Right ventricle myocardium inferior (tissue), 1 donor: ENCODE results near the gene TWF2. TPM values are rescaled to one million over a fixed set of nuclear protein-coding genes. Genes with fewer than 3 reads are reported as not detected.

Experiments used
- ATAC-seq: fragments of 200-7000 bp; cut with Tn5 transposase; one replicate; pipeline ENCODE4 v1.9.1; 2020; ENCODE audit warnings: mild to moderate bottlenecking, moderate library complexity
- DNase-seq: peaks from one replicate; pipeline ENCODE4 v3.0.0; 2021; ENCODE audit errors: missing footprints
- intact Hi-C: fragments of 100-400 bp; cut with DNase I; formaldehyde crosslinking; loops from one replicate; pipeline ENCODE4 v1.11.0; 2022
- total RNA-seq: library from RNA; stranded (reverse); fragmentation: NEBNext Ultra II Directional; extraction: Animal tissue kit (Norgen Biotek cat#: 25700); gene quantifications from one replicate; pipeline ENCODE4 v1.2.1, GENCODE V29; 2021
- donor health status: DM: no; HTN: yes; CAD: no; lungs with severe emphysema.

The TWF2 gene
- total RNA-seq, 1 donor from 2014 or later, result 120 TPM

- intact Hi-C loops, result no loop called here
- no peak for DNase-seq
- no peak for ATAC-seq
These were observed 5.1 kb upstream of the TWF2 start for GRCh38 chr3:52243791-52244628.

- DNase-seq (no peak), ATAC-seq (no peak)
- intact Hi-C loops, result no loop called here
These were observed 3.1 kb upstream of the TWF2 start for GRCh38 chr3:52242039-52242438.

- ATAC-seq (no peak), DNase-seq (no peak)
- intact Hi-C loops, result no loop called here
These were observed 2.0 kb upstream of the TWF2 start for GRCh38 chr3:52240886-52241370.

- DNase-seq (no peak), ATAC-seq (peak; percentile 3)
- intact Hi-C loops, result no loop called here
These were observed 1.3 kb upstream of the TWF2 start for GRCh38 chr3:52240059-52240885.

GRCh38 chr3:52238193-52238760, 681 bp downstream of the TWF2 start:
- DNase-seq (no peak), ATAC-seq (no peak)
- intact Hi-C loops, result loop anchor here (2.0 kb wide), 1 partner anchor 41 kb away; the partner anchor contains the start of gene WDR82

- intact Hi-C loops, result loop anchor here (2.0 kb wide), 1 partner anchor 41 kb away; the partner anchor contains the start of gene WDR82
- ATAC-seq, result peak; percentile 70
- peak; percentile 93 for DNase-seq
These were observed 1.2 kb downstream of the TWF2 start for GRCh38 chr3:52237657-52238172.

GRCh38 chr3:52237006-52237656, 1.8 kb downstream of the TWF2 start:
- no peak for DNase-seq
- ATAC-seq, result no peak
- intact Hi-C loops, result no loop called here

- ATAC-seq (no peak), DNase-seq (no peak)
- intact Hi-C loops, result no loop called here
These were observed 2.5 kb downstream of the TWF2 start for GRCh38 chr3:52236424-52236886.

- intact Hi-C loops, result no loop called here
- peak; percentile 16 for ATAC-seq
These were observed 4.2 kb downstream of the TWF2 start for GRCh38 chr3:52234516-52235447.

GRCh38 chr3:52233968-52234367, 5.0 kb downstream of the TWF2 start:
- DNase-seq (peak; percentile 81), ATAC-seq (peak; percentile 16)

More at GRCh38 chr3:52234516-52235447, 4.2 kb downstream of the TWF2 start:
- DNase-seq, result peak; percentile 66

GRCh38 chr3:52233108-52233591, 5.8 kb downstream of the TWF2 start:
- ATAC-seq, result no peak
- intact Hi-C loops, result no loop called here
- no peak for DNase-seq

More at GRCh38 chr3:52233968-52234367, 5.0 kb downstream of the TWF2 start:
- intact Hi-C loops, result no loop called here

GRCh38 chr3:52232279-52233107, 6.5 kb downstream of the TWF2 start:
- DNase-seq (peak; percentile 52), ATAC-seq (no peak)
- intact Hi-C loops, result no loop called here

- peak; percentile 34 for ATAC-seq
- DNase-seq, result peak; percentile 92
- intact Hi-C loops, result loop anchor here (1.0 kb wide), 1 partner anchor 108 kb away; no protein-coding TSS in a partner anchor
These were observed 7.3 kb downstream of the TWF2 start for GRCh38 chr3:52231502-52232278.

GRCh38 chr3:52230889-52231499, 8.0 kb downstream of the TWF2 start:
- ATAC-seq (no peak), DNase-seq (peak; percentile 50)
- intact Hi-C loops, result loop anchor here (1.0 kb wide), 1 partner anchor 108 kb away; no protein-coding TSS in a partner anchor

- no peak for ATAC-seq
- DNase-seq, result no peak
- intact Hi-C loops, result no loop called here
These were observed 8.5 kb downstream of the TWF2 start for GRCh38 chr3:52230461-52230860.
